CD4-positive, alpha-beta memory T cell (primary cell): ENCODE data around the gene AGAP1. TPM values are rescaled to one million over a fixed set of nuclear protein-coding genes. Genes with fewer than 3 reads are reported as not detected.

Experiments
- CTCF ChIA-PET: fragments of 350-600 bp; sonication (Branson Sonifier 250); formaldehyde crosslinking; loops from one replicate; lab custom pipeline; 2021; ENCODE audit warnings: inconsistent platforms; ENCODE audit not compliant: partially characterized antibody; lab: Charles Lee
- POLR2A ChIA-PET: fragments of 350-600 bp; sonication (Branson Sonifier 250); formaldehyde crosslinking; loops from one replicate; lab custom pipeline; 2021; ENCODE audit not compliant: partially characterized antibody; lab: Charles Lee
- DNase-seq, 5 donors: peaks; one replicate each; pipeline versions ENCODE4 v3.0.0 to v3.0.0-alpha.2; 2020 to 2022; ENCODE audit warnings: mixed read lengths in 1 of 5
- H3K27ac ChIP-seq: one replicate; pipeline ENCODE4 v1.7.0; 2013; ENCODE audit warnings: low read depth, low read length
- H3K27me3 ChIP-seq: 2 replicates; pipeline ENCODE4 v1.7.0; 2013; ENCODE audit warnings: mild to moderate bottlenecking, low read length, moderate library complexity; ENCODE audit not compliant: insufficient read depth
- H3K36me3 ChIP-seq: 2 replicates; pipeline ENCODE4 v1.7.0; 2013; ENCODE audit warnings: mild to moderate bottlenecking, low read length, moderate library complexity; ENCODE audit not compliant: insufficient read depth
- H3K4me1 ChIP-seq: 2 replicates; pipeline ENCODE4 v1.7.0; 2013; ENCODE audit warnings: mild to moderate bottlenecking, low read length, moderate library complexity; ENCODE audit not compliant: insufficient read depth
- H3K4me3 ChIP-seq, 2 donors: one replicate each; pipeline ENCODE4 v1.7.0; 2013; ENCODE audit warnings: low read length in 2 of 2, mild to moderate bottlenecking in 1 of 2
- H3K9me3 ChIP-seq, 2 donors: one replicate each; pipeline ENCODE4 v1.7.0; 2013; ENCODE audit warnings: low read length in 2 of 2, control low read depth in 1 of 2; ENCODE audit not compliant: control insufficient read depth in 1 of 2
- H3K27ac Mint-ChIP-seq, 7 donors: one replicate each; pipeline ENCODE4 v1.8.0; 2020 to 2021; ENCODE audit warnings: mixed read lengths in 7 of 7, mild to moderate bottlenecking in 6 of 7, inconsistent platforms in 3 of 7, moderate library complexity in 3 of 7
- H3K27me3 Mint-ChIP-seq, 2 donors: one replicate each; pipeline ENCODE4 v1.8.0; 2020 to 2021; ENCODE audit warnings: mixed read lengths in 2 of 2
- H3K36me3 Mint-ChIP-seq, 2 donors: one replicate each; pipeline ENCODE4 v1.8.0; 2020 to 2021; ENCODE audit warnings: mixed read lengths in 2 of 2, inconsistent platforms in 1 of 2, mild to moderate bottlenecking in 1 of 2
- H3K4me1 Mint-ChIP-seq, 4 donors: one replicate each; pipeline ENCODE4 v1.8.0; 2020 to 2021; ENCODE audit warnings: mixed read lengths in 4 of 4, mild to moderate bottlenecking in 1 of 4
- H3K4me3 Mint-ChIP-seq, 8 donors: one replicate each; pipeline ENCODE4 v1.8.0; 2020 to 2021; ENCODE audit warnings: mixed read lengths in 8 of 8, mild to moderate bottlenecking in 7 of 8, moderate library complexity in 6 of 8, inconsistent platforms in 3 of 8
- H3K9me3 Mint-ChIP-seq, 8 donors: one replicate each; pipeline ENCODE4 v1.8.0; 2020 to 2021; ENCODE audit warnings: mixed read lengths in 8 of 8, mild to moderate bottlenecking in 5 of 8, inconsistent platforms in 3 of 8, moderate library complexity in 1 of 8
- intact Hi-C: fragments of 100-400 bp; cut with micrococcal nuclease; formaldehyde crosslinking; loops from one replicate; pipeline ENCODE4 v1.15.1; 2023
- polyA plus RNA-seq, 2 donors: library from polyadenylated mRNA; unstranded; fragments of 300-500 nt; fragmentation: Illumina TruSeq; gene quantifications; one replicate each; pipeline ENCODE4 v1.2.3, GENCODE V29; 2021
- total RNA-seq, 2 experiments: library from RNA; stranded (reverse); gene quantifications; one replicate each; pipeline ENCODE4 v1.2.3, GENCODE V29; 2021

The AGAP1 gene
- total and polyA plus RNA-seq, 4 experiments from 2014 or later, result 0.24 to 2.9 (median 1.9) TPM

GRCh38 chr2:235737840-235738239 lies 244.0 kb downstream of the AGAP1 start:
- Mint-ChIP-seq H3K4me3 (peak overlapping the region in 1 of 8 donors; percentile 43), H3K27me3 (peaks cover 0 to 2% of the 10 kb centered on the region in 2 donors), H3K36me3 (no peaks in the 10 kb centered on the region), H3K9me3 (no peaks in the 10 kb centered on the region), H3K4me1 (no peaks in the 10 kb centered on the region), H3K27ac (peak overlapping the region in 1 of 7 donors; percentile 42)
- intact Hi-C loops, result no loop called here
- Histone ChIP-seq H3K36me3 (no peaks in the 10 kb centered on the region), H3K27ac (no peak overlapping the region), H3K27me3 (no peaks in the 10 kb centered on the region), H3K4me1 (no peaks in the 10 kb centered on the region), H3K9me3 (no peaks in the 10 kb centered on the region), H3K4me3 (no peak overlapping the region)
- no peak for DNase-seq
- CTCF ChIA-PET, result no interaction called here
- POLR2A ChIA-PET, result no interaction called here

- Mint-ChIP-seq H3K4me1 (no peaks in the 10 kb centered on the region), H3K36me3 (no peaks in the 10 kb centered on the region), H3K27ac (no peak overlapping the region), H3K9me3 (no peaks in the 10 kb centered on the region), H3K4me3 (no peak overlapping the region), H3K27me3 (peaks cover 0 to 2% of the 10 kb centered on the region in 2 donors)
- no peaks in the 10 kb centered on the region for H3K36me3 ChIP-seq
- H3K27ac ChIP-seq, result no peak overlapping the region
- intact Hi-C loops, result no loop called here
- no peaks in the 10 kb centered on the region for H3K9me3 ChIP-seq
- DNase-seq, result no peak
- ChIA-PET POLR2A (no interaction called here), CTCF (no interaction called here)
- H3K4me3 ChIP-seq, result no peak overlapping the region
- H3K4me1 ChIP-seq, result no peaks in the 10 kb centered on the region
- no peaks in the 10 kb centered on the region for H3K27me3 ChIP-seq
Observed at GRCh38 chr2:235739704-235740415, 246.0 kb downstream of the AGAP1 start.

GRCh38 chr2:235740821-235741220 lies 247.0 kb downstream of the AGAP1 start:
- ChIA-PET POLR2A (no interaction called here), CTCF (no interaction called here)
- Histone ChIP-seq H3K4me1 (no peaks in the 10 kb centered on the region), H3K9me3 (no peaks in the 10 kb centered on the region), H3K27me3 (no peaks in the 10 kb centered on the region), H3K4me3 (no peak overlapping the region), H3K27ac (no peak overlapping the region), H3K36me3 (no peaks in the 10 kb centered on the region)
- Mint-ChIP-seq H3K9me3 (no peaks in the 10 kb centered on the region), H3K36me3 (no peaks in the 10 kb centered on the region), H3K27ac (no peak overlapping the region), H3K4me1 (no peaks in the 10 kb centered on the region), H3K27me3 (peaks cover 0 to 2% of the 10 kb centered on the region in 2 donors), H3K4me3 (no peak overlapping the region)
- no peak for DNase-seq
- intact Hi-C loops, result no loop called here

GRCh38 chr2:235744161-235744560 lies 250.3 kb downstream of the AGAP1 start:
- no peak overlapping the region for H3K27ac ChIP-seq
- Mint-ChIP-seq H3K27me3 (peaks cover 0 to 6% of the 10 kb centered on the region in 2 donors), H3K9me3 (no peaks in the 10 kb centered on the region), H3K36me3 (no peaks in the 10 kb centered on the region), H3K27ac (no peak overlapping the region), H3K4me1 (no peaks in the 10 kb centered on the region), H3K4me3 (no peak overlapping the region)
- H3K4me3 ChIP-seq, result no peak overlapping the region
- intact Hi-C loops, result no loop called here
- H3K36me3 ChIP-seq, result no peaks in the 10 kb centered on the region
- H3K27me3 ChIP-seq, result no peaks in the 10 kb centered on the region
- CTCF ChIA-PET, result interaction anchor here (7.8 kb wide), 1 partner anchor 149 kb away, joined by 59 read pairs; no protein-coding TSS in a partner anchor
- POLR2A ChIA-PET, result no interaction called here
- H3K9me3 ChIP-seq, result no peaks in the 10 kb centered on the region
- DNase-seq, result no peak
- H3K4me1 ChIP-seq, result no peaks in the 10 kb centered on the region

- intact Hi-C loops, result no loop called here
- no peak overlapping the region for H3K27ac ChIP-seq
- H3K4me1 ChIP-seq, result no peaks in the 10 kb centered on the region
- H3K27me3 ChIP-seq, result no peaks in the 10 kb centered on the region
- no peaks in the 10 kb centered on the region for H3K4me1 Mint-ChIP-seq
- ChIA-PET POLR2A (no interaction called here), CTCF (interaction anchor here (0.6 to 7.8 kb wide), 28 partner anchors 10 to 1200 kb away, joined by 3 to 59 read pairs (median 4); no protein-coding TSS in a partner anchor)
- H3K4me3 Mint-ChIP-seq, result no peak overlapping the region
- peaks cover 5 to 12% of the 10 kb centered on the region in 2 donors for H3K27me3 Mint-ChIP-seq
- H3K9me3 Mint-ChIP-seq, result no peaks in the 10 kb centered on the region
- H3K9me3 ChIP-seq, result no peaks in the 10 kb centered on the region
- DNase-seq, result no peak
- H3K4me3 ChIP-seq, result no peak overlapping the region
- H3K36me3 Mint-ChIP-seq, result no peaks in the 10 kb centered on the region
- H3K36me3 ChIP-seq, result no peaks in the 10 kb centered on the region
- no peak overlapping the region for H3K27ac Mint-ChIP-seq
Observed at GRCh38 chr2:235745597-235745996, 251.8 kb downstream of the AGAP1 start.

GRCh38 chr2:235746257-235746934 lies 252.6 kb downstream of the AGAP1 start:
- Mint-ChIP-seq H3K27ac (no peak overlapping the region), H3K4me3 (no peak overlapping the region), H3K4me1 (no peaks in the 10 kb centered on the region), H3K36me3 (no peaks in the 10 kb centered on the region), H3K9me3 (no peaks in the 10 kb centered on the region), H3K27me3 (peaks cover 8 to 15% of the 10 kb centered on the region in 2 donors)
- H3K4me3 ChIP-seq, result no peak overlapping the region
- CTCF ChIA-PET, result interaction anchor here (0.6 to 7.8 kb wide), 31 partner anchors 9 to 1995 kb away, joined by 3 to 59 read pairs (median 4); no protein-coding TSS in a partner anchor
- no peaks in the 10 kb centered on the region for H3K27me3 ChIP-seq
- peak; percentile 34 to 49 (median 48) for DNase-seq
- H3K9me3 ChIP-seq, result no peaks in the 10 kb centered on the region
- POLR2A ChIA-PET, result no interaction called here
- H3K27ac ChIP-seq, result no peak overlapping the region
- intact Hi-C loops, result no loop called here
- no peaks in the 10 kb centered on the region for H3K36me3 ChIP-seq
- no peaks in the 10 kb centered on the region for H3K4me1 ChIP-seq

GRCh38 chr2:235747001-235747785 lies 253.3 kb downstream of the AGAP1 start:
- no peak overlapping the region for H3K4me3 Mint-ChIP-seq
- CTCF ChIA-PET, result interaction anchor here (0.9 to 7.8 kb wide), 19 partner anchors 9 to 611 kb away, joined by 3 to 59 read pairs (median 4); no protein-coding TSS in a partner anchor
- no peak overlapping the region for H3K27ac ChIP-seq
- H3K4me1 ChIP-seq, result no peaks in the 10 kb centered on the region
- no peaks in the 10 kb centered on the region for H3K36me3 Mint-ChIP-seq
- no peaks in the 10 kb centered on the region for H3K9me3 ChIP-seq
- H3K27me3 Mint-ChIP-seq, result peaks cover 8 to 18% of the 10 kb centered on the region in 2 donors
- POLR2A ChIA-PET, result no interaction called here
- no peaks in the 10 kb centered on the region for H3K9me3 Mint-ChIP-seq
- DNase-seq, result no peak
- intact Hi-C loops, result no loop called here
- H3K4me1 Mint-ChIP-seq, result peaks cover 0 to 1% (median 0%) of the 10 kb centered on the region in 4 donors
- no peaks in the 10 kb centered on the region for H3K36me3 ChIP-seq
- no peak overlapping the region for H3K4me3 ChIP-seq
- no peak overlapping the region for H3K27ac Mint-ChIP-seq
- no peaks in the 10 kb centered on the region for H3K27me3 ChIP-seq
